GM23248 (cell line): Measurements from ENCODE around the gene CFAP57.

Source experiments
- EZH2 ChIP-seq: fragments of 200-600 bp; sonication (generic); IDR thresholded peaks from 2 replicates; pipeline ENCODE4 v1.6.1; 2018; ENCODE audit warnings: antibody characterized with exemption, mild to moderate bottlenecking; ENCODE audit not compliant: insufficient read depth, poor library complexity, severe bottlenecking
- EZH2phosphoT487 ChIP-seq: fragments of 200-600 bp; sonication (generic); IDR thresholded peaks from 2 replicates; pipeline ENCODE4 v1.6.1; 2018; ENCODE audit warnings: antibody characterized with exemption, moderate library complexity, mild to moderate bottlenecking, low read depth; ENCODE audit not compliant: insufficient read depth

GRCh38 chr1:43274125-43274803 is 102.1 kb downstream of the CFAP57 start:
- TF ChIP-seq EZH2 (no peak), EZH2phosphoT487 (no peak)
